ENCODE measurements around the gene NHSL2.

NHSL2 gene

GRCh38 chrX:72020788-72021187, 110.1 kb downstream of the NHSL2 start:
- Histone ChIP-seq H3K79me2 (ENCODE audit: insufficient read depth, low read depth) (no peaks in the 10 kb centered on the region), H3K36me3 (ENCODE audit: insufficient read depth) (no peaks in the 10 kb centered on the region), H3K4me3 (IDR thresholded peaks at IDR 0.05; ENCODE audit: insufficient read depth, low read depth, low read length) (no peak overlapping the region), H2AFZ (ENCODE audit: low read depth) (no peak overlapping the region), H3K27ac (no peak overlapping the region), H3K4me2 (no peak overlapping the region), H3K4me1 (ENCODE audit: low read depth, poor library complexity, severe bottlenecking) (peaks cover 4% of the 10 kb centered on the region), H3K27me3 (ENCODE audit: insufficient read depth, low read depth) (no peaks in the 10 kb centered on the region), H4K20me1 (ENCODE audit: insufficient read depth) (no peaks in the 10 kb centered on the region), H3K9ac (no peak overlapping the region)
- TF ChIP-seq, protein P1, sequence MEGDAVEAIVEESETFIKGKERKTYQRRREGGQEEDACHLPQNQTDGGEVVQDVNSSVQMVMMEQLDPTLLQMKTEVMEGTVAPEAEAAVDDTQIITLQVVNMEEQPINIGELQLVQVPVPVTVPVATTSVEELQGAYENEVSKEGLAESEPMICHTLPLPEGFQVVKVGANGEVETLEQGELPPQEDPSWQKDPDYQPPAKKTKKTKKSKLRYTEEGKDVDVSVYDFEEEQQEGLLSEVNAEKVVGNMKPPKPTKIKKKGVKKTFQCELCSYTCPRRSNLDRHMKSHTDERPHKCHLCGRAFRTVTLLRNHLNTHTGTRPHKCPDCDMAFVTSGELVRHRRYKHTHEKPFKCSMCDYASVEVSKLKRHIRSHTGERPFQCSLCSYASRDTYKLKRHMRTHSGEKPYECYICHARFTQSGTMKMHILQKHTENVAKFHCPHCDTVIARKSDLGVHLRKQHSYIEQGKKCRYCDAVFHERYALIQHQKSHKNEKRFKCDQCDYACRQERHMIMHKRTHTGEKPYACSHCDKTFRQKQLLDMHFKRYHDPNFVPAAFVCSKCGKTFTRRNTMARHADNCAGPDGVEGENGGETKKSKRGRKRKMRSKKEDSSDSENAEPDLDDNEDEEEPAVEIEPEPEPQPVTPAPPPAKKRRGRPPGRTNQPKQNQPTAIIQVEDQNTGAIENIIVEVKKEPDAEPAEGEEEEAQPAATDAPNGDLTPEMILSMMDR (conservative IDR thresholded peaks at IDR 0.05; ENCODE audit: low read depth, low read length): no peak

- no peaks in the 10 kb centered on the region for H3K27me3 ChIP-seq (ENCODE audit: insufficient read depth, low read depth)
- H3K4me3 ChIP-seq (IDR thresholded peaks at IDR 0.05; ENCODE audit: insufficient read depth, low read depth, low read length): no peak overlapping the region
- TF ChIP-seq, protein P1 (conservative IDR thresholded peaks at IDR 0.05; ENCODE audit: low read depth, low read length): peak; percentile 68
- H3K27ac ChIP-seq: no peak overlapping the region
- no peak overlapping the region for H3K4me2 ChIP-seq
- H3K9ac ChIP-seq: no peak overlapping the region
- no peaks in the 10 kb centered on the region for H3K36me3 ChIP-seq (ENCODE audit: insufficient read depth)
- H2AFZ ChIP-seq (ENCODE audit: low read depth): no peak overlapping the region
- H3K4me1 ChIP-seq (ENCODE audit: low read depth, poor library complexity, severe bottlenecking): peaks cover 4% of the 10 kb centered on the region
- no peaks in the 10 kb centered on the region for H3K79me2 ChIP-seq (ENCODE audit: insufficient read depth, low read depth)
- H4K20me1 ChIP-seq (ENCODE audit: insufficient read depth): no peaks in the 10 kb centered on the region
These were observed 111.3 kb downstream of the NHSL2 start for GRCh38 chrX:72021975-72022374.

DNA sequence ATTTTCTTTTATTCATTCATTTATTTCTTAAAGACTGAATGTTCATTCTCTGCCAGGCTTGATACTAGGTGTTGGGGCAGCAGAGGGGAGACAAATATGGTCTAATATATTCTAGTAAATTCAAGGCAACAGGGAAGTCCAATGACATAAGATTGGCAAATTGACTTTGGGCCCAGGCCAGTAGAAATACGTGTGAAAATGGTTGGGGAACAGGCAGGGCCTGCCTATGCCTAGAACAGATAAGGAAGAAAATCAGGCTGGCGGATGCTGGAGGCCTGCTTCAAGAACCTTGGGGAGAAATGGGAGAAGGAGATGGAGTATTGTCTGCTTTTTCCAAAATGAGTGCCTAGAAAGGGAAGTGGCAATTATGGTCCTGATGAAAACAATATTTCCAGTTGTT, 112.4 kb downstream of the NHSL2 start:
- H3K27ac ChIP-seq: no peak overlapping the region
- no peaks in the 10 kb centered on the region for H4K20me1 ChIP-seq (ENCODE audit: insufficient read depth)

DNA sequence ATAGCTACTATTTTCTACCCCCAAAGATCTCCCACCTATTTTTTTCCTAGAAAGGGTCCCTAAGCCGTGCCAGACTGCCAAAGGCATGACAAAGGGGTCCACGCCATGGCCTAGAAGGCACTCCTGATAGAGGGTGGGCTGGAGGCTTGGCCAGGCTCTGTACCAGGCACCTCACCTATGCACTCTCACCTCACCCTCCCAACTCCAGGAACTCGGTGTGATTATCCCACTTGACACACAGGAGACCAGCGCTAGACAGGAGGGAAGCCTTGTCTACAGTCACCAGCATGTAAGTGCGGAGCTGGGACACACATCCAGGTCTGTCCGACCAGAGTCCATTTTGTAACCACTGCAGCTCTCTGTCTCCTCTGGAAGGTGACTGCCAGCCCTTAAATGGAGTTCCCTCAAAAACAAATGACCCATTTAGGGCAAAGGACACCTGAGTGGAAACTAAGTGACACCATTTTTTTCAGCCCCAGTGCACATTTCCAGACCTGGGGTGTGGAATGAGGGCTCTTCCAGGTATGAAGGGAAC, 114.7 kb downstream of the NHSL2 start:
- TF ChIP-seq, protein P1 (conservative IDR thresholded peaks at IDR 0.05; ENCODE audit: low read depth, low read length): no peak
- no peaks in the 10 kb centered on the region for H3K36me3 ChIP-seq (ENCODE audit: insufficient read depth)
- no peak overlapping the region for H3K4me2 ChIP-seq
- H3K27ac ChIP-seq: no peak overlapping the region
- no peaks in the 10 kb centered on the region for H3K27me3 ChIP-seq (ENCODE audit: insufficient read depth, low read depth)
- peaks cover 4% of the 10 kb centered on the region for H3K4me1 ChIP-seq (ENCODE audit: low read depth, poor library complexity, severe bottlenecking)
- H4K20me1 ChIP-seq (ENCODE audit: insufficient read depth): no peaks in the 10 kb centered on the region
- H3K9ac ChIP-seq: no peak overlapping the region
- no peak overlapping the region for H2AFZ ChIP-seq (ENCODE audit: low read depth)
- no peaks in the 10 kb centered on the region for H3K79me2 ChIP-seq (ENCODE audit: insufficient read depth, low read depth)
- no peak overlapping the region for H3K4me3 ChIP-seq (IDR thresholded peaks at IDR 0.05; ENCODE audit: insufficient read depth, low read depth, low read length)

More for the DNA sequence above, 112.4 kb downstream of the NHSL2 start:
- H3K4me1 ChIP-seq (ENCODE audit: low read depth, poor library complexity, severe bottlenecking): peaks cover 4% of the 10 kb centered on the region
- TF ChIP-seq, protein P1 (conservative IDR thresholded peaks at IDR 0.05; ENCODE audit: low read depth, low read length): no peak
- no peak overlapping the region for H2AFZ ChIP-seq (ENCODE audit: low read depth)
- H3K4me2 ChIP-seq: no peak overlapping the region
- no peak overlapping the region for H3K4me3 ChIP-seq (IDR thresholded peaks at IDR 0.05; ENCODE audit: insufficient read depth, low read depth, low read length)
- H3K27me3 ChIP-seq (ENCODE audit: insufficient read depth, low read depth): no peaks in the 10 kb centered on the region
- H3K9ac ChIP-seq: no peak overlapping the region
- no peaks in the 10 kb centered on the region for H3K36me3 ChIP-seq (ENCODE audit: insufficient read depth)
- H3K79me2 ChIP-seq (ENCODE audit: insufficient read depth, low read depth): no peaks in the 10 kb centered on the region

Measured in KMS-11 (cell line).